Osteoblast (primary cell): ENCODE data around the gene C1S. TPM values are rescaled to one million over a fixed set of nuclear protein-coding genes. Genes with fewer than 3 reads are reported as not detected.

Experiments
- DNase-seq: peaks from one replicate; pipeline ENCODE4 v3.0.0; 2011; ENCODE audit warnings: low spot score, mixed read lengths; ENCODE audit not compliant: insufficient read length; ENCODE audit errors: missing footprints
- H2AFZ ChIP-seq: 2 replicates; pipeline ENCODE4 v1.6.0; 2011; ENCODE audit warnings: mild to moderate bottlenecking, low read length
- H3K27ac ChIP-seq: 2 replicates; pipeline ENCODE4 v1.5.1; 2011; ENCODE audit warnings: mild to moderate bottlenecking, low read depth, low read length, moderate library complexity
- H3K27me3 ChIP-seq: 2 replicates; pipeline ENCODE4 v1.6.0; 2012; ENCODE audit warnings: mild to moderate bottlenecking, control low read depth, inconsistent platforms, low read length, moderate library complexity; ENCODE audit not compliant: insufficient read depth
- H3K36me3 ChIP-seq: 2 replicates; pipeline ENCODE4 v1.5.1; 2011; ENCODE audit warnings: mild to moderate bottlenecking, low read length, control low read depth, moderate library complexity; ENCODE audit not compliant: insufficient read depth
- H3K4me1 ChIP-seq: 2 replicates; pipeline ENCODE4 v1.5.1; 2011; ENCODE audit warnings: mild to moderate bottlenecking, low read length, control low read depth, moderate library complexity; ENCODE audit not compliant: insufficient read depth
- H3K4me2 ChIP-seq: 2 replicates; pipeline ENCODE4 v1.6.0; 2011; ENCODE audit warnings: mild to moderate bottlenecking, low read length; ENCODE audit not compliant: insufficient read depth
- H3K4me3 ChIP-seq: fragments of 200-600 bp; sonication (generic); 3 replicates; pipeline ENCODE4 v1.5.1; 2012; ENCODE audit warnings: mild to moderate bottlenecking, low read length, inconsistent platforms; ENCODE audit not compliant: insufficient read depth
- H3K79me2 ChIP-seq: 2 replicates; pipeline ENCODE4 v1.6.0; 2012; ENCODE audit warnings: mild to moderate bottlenecking, low read length, control low read depth, inconsistent platforms; ENCODE audit not compliant: insufficient read depth
- H3K9me3 ChIP-seq: 2 replicates; pipeline ENCODE4 v1.5.1; 2011; ENCODE audit warnings: low read depth, low read length, control low read depth
- H4K20me1 ChIP-seq: 2 replicates; pipeline ENCODE4 v1.6.0; 2012; ENCODE audit warnings: mild to moderate bottlenecking, low read length, control low read depth; ENCODE audit not compliant: insufficient read depth
- total RNA-seq: library from RNA; depleted of rRNA; stranded (reverse); fragments of >200 nt; gene quantifications from 2 replicates; pipeline ENCODE4 v1.2.3, GENCODE V29; 2012
- TF ChIP-seq, protein P1 (sequence below): IDR thresholded peaks from 2 replicates; pipeline ENCODE4 v1.5.1; 2011; ENCODE audit warnings: mild to moderate bottlenecking, low read depth, low read length, moderate library complexity; ENCODE audit errors: extremely low read depth

C1S gene
- total RNA-seq, 1 donor, result 443 TPM

- Histone ChIP-seq H3K36me3 (peaks cover 21% of the 10 kb centered on the region), H3K4me1 (peaks cover 14% of the 10 kb centered on the region), H3K79me2 (peaks cover 8% of the 10 kb centered on the region), H3K9me3 (no peaks in the 10 kb centered on the region), H3K4me2 (peak overlapping the region; percentile 42), H3K4me3 (no peak overlapping the region), H2AFZ (no peak overlapping the region), H3K27me3 (no peaks in the 10 kb centered on the region), H4K20me1 (peaks cover 13% of the 10 kb centered on the region), H3K27ac (no peak overlapping the region)
- TF ChIP-seq, protein P1, sequence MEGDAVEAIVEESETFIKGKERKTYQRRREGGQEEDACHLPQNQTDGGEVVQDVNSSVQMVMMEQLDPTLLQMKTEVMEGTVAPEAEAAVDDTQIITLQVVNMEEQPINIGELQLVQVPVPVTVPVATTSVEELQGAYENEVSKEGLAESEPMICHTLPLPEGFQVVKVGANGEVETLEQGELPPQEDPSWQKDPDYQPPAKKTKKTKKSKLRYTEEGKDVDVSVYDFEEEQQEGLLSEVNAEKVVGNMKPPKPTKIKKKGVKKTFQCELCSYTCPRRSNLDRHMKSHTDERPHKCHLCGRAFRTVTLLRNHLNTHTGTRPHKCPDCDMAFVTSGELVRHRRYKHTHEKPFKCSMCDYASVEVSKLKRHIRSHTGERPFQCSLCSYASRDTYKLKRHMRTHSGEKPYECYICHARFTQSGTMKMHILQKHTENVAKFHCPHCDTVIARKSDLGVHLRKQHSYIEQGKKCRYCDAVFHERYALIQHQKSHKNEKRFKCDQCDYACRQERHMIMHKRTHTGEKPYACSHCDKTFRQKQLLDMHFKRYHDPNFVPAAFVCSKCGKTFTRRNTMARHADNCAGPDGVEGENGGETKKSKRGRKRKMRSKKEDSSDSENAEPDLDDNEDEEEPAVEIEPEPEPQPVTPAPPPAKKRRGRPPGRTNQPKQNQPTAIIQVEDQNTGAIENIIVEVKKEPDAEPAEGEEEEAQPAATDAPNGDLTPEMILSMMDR, result no peak
- no peak for DNase-seq
Observed at GRCh38 chr12:7101047-7101693, 40.7 kb downstream of the C1S start.

- Histone ChIP-seq H3K79me2 (peaks cover 12% of the 10 kb centered on the region), H3K27me3 (no peaks in the 10 kb centered on the region), H3K36me3 (peaks cover 21% of the 10 kb centered on the region), H3K9me3 (no peaks in the 10 kb centered on the region), H2AFZ (peak overlapping the region; percentile 47), H3K4me2 (peak overlapping the region; percentile 42), H3K27ac (peak overlapping the region; percentile 10), H3K4me3 (peak overlapping the region; percentile 15), H3K4me1 (peaks cover 14% of the 10 kb centered on the region), H4K20me1 (peaks cover 13% of the 10 kb centered on the region)
- no peak for DNase-seq
- TF ChIP-seq, protein P1, result no peak
Observed at GRCh38 chr12:7101694-7102131, 41.2 kb downstream of the C1S start.

- Histone ChIP-seq H3K9me3 (no peaks in the 10 kb centered on the region), H3K27ac (no peak overlapping the region), H3K4me2 (no peak overlapping the region), H2AFZ (no peak overlapping the region), H4K20me1 (peaks cover 13% of the 10 kb centered on the region), H3K4me3 (no peak overlapping the region), H3K79me2 (peaks cover 18% of the 10 kb centered on the region), H3K4me1 (peaks cover 15% of the 10 kb centered on the region), H3K36me3 (peaks cover 21% of the 10 kb centered on the region), H3K27me3 (no peaks in the 10 kb centered on the region)
- DNase-seq, result no peak
- TF ChIP-seq, protein P1, result no peak
Observed at GRCh38 chr12:7102582-7102981, 42.1 kb downstream of the C1S start.

- Histone ChIP-seq H3K36me3 (peaks cover 15% of the 10 kb centered on the region), H3K4me3 (no peak overlapping the region), H3K27me3 (no peaks in the 10 kb centered on the region), H3K79me2 (peaks cover 29% of the 10 kb centered on the region), H3K4me2 (no peak overlapping the region), H3K4me1 (peaks cover 22% of the 10 kb centered on the region), H2AFZ (no peak overlapping the region), H4K20me1 (peaks cover 13% of the 10 kb centered on the region), H3K27ac (no peak overlapping the region), H3K9me3 (no peaks in the 10 kb centered on the region)
- TF ChIP-seq, protein P1, result no peak
- DNase-seq, result peak; percentile 58
Observed at GRCh38 chr12:7103837-7104584, 43.5 kb downstream of the C1S start.
